ENCODE results near the gene TULP4.

TULP4 gene

GRCh38 chr6:158314737-158315136 lies 2.5 kb downstream of the TULP4 start:
- Histone ChIP-seq H3K4me3 (ENCODE audit: insufficient read length, low read depth) (no peak overlapping the region), H3K9ac (ENCODE audit: insufficient read length, low read depth) (no peak overlapping the region), H3K9me3 (ENCODE audit: insufficient read depth, low read length) (no peaks in the 10 kb centered on the region), H3K27me3 (ENCODE audit: insufficient read depth, insufficient read length) (no peaks in the 10 kb centered on the region), H3K36me3 (ENCODE audit: insufficient read depth, insufficient read length, low read length) (peaks cover 37% of the 10 kb centered on the region), H3K4me1 (ENCODE audit: insufficient read depth, insufficient read length) (no peaks in the 10 kb centered on the region)
- TF ChIP-seq YY1 (IDR thresholded peaks at IDR 0.05; ENCODE audit: insufficient read depth, insufficient read length) (no peak), SUZ12 (IDR thresholded peaks at IDR 0.05; ENCODE audit: extremely low read depth, insufficient read depth, insufficient read length) (no peak)
- DNase-seq (ENCODE audit: low read depth, low spot score), result no peak

- TF ChIP-seq YY1 (IDR thresholded peaks at IDR 0.05; ENCODE audit: insufficient read depth, insufficient read length) (no peak), SUZ12 (IDR thresholded peaks at IDR 0.05; ENCODE audit: extremely low read depth, insufficient read depth, insufficient read length) (no peak), ZNF274 (IDR thresholded peaks at IDR 0.05; ENCODE audit: low read depth, low read length) (no peak)
- DNase-seq (ENCODE audit: low read depth, low spot score), result no peak
- H3K36me3 ChIP-seq (ENCODE audit: insufficient read depth, insufficient read length, low read length), result peaks cover 37% of the 10 kb centered on the region
Observed at GRCh38 chr6:158316022-158316421, 3.8 kb downstream of the TULP4 start.

GRCh38 chr6:158321960-158322359 lies 9.7 kb downstream of the TULP4 start:
- H3K4me3 ChIP-seq (ENCODE audit: insufficient read length, low read depth), result no peak overlapping the region
- no peaks in the 10 kb centered on the region for H3K9me3 ChIP-seq (ENCODE audit: insufficient read depth, low read length)
- DNase-seq (ENCODE audit: low read depth, low spot score), result no peak
- H3K9ac ChIP-seq (ENCODE audit: insufficient read length, low read depth), result no peak overlapping the region
- no peaks in the 10 kb centered on the region for H3K4me1 ChIP-seq (ENCODE audit: insufficient read depth, insufficient read length)
- no peaks in the 10 kb centered on the region for H3K36me3 ChIP-seq (ENCODE audit: insufficient read depth, insufficient read length, low read length)
- no peak for TF ChIP-seq SUZ12 (IDR thresholded peaks at IDR 0.05; ENCODE audit: extremely low read depth, insufficient read depth, insufficient read length)
- H3K27me3 ChIP-seq (ENCODE audit: insufficient read depth, insufficient read length), result no peaks in the 10 kb centered on the region

More at GRCh38 chr6:158316022-158316421, 3.8 kb downstream of the TULP4 start:
- Histone ChIP-seq H3K4me1 (ENCODE audit: insufficient read depth, insufficient read length) (no peaks in the 10 kb centered on the region), H3K27me3 (ENCODE audit: insufficient read depth, insufficient read length) (no peaks in the 10 kb centered on the region), H3K9ac (ENCODE audit: insufficient read length, low read depth) (no peak overlapping the region), H3K4me3 (ENCODE audit: insufficient read length, low read depth) (no peak overlapping the region), H3K9me3 (ENCODE audit: insufficient read depth, low read length) (no peaks in the 10 kb centered on the region)

- Histone ChIP-seq H3K27me3 (ENCODE audit: insufficient read depth, insufficient read length) (no peaks in the 10 kb centered on the region), H3K4me3 (ENCODE audit: insufficient read length, low read depth) (no peak overlapping the region), H3K9ac (ENCODE audit: insufficient read length, low read depth) (no peak overlapping the region), H3K9me3 (ENCODE audit: insufficient read depth, low read length) (no peaks in the 10 kb centered on the region), H3K4me1 (ENCODE audit: insufficient read depth, insufficient read length) (no peaks in the 10 kb centered on the region), H3K36me3 (ENCODE audit: insufficient read depth, insufficient read length, low read length) (no peaks in the 10 kb centered on the region)
- DNase-seq (ENCODE audit: low read depth, low spot score), result no peak
- TF ChIP-seq ZNF274 (IDR thresholded peaks at IDR 0.05; ENCODE audit: low read depth, low read length), result no peak
- TF ChIP-seq YY1 (IDR thresholded peaks at IDR 0.05; ENCODE audit: insufficient read depth, insufficient read length), result no peak
- no peak for TF ChIP-seq SUZ12 (IDR thresholded peaks at IDR 0.05; ENCODE audit: extremely low read depth, insufficient read depth, insufficient read length)
Observed at GRCh38 chr6:158322400-158322723, 10.1 kb downstream of the TULP4 start.

- H3K9me3 ChIP-seq (ENCODE audit: insufficient read depth, low read length), result no peaks in the 10 kb centered on the region
- no peak overlapping the region for H3K9ac ChIP-seq (ENCODE audit: insufficient read length, low read depth)
- H3K36me3 ChIP-seq (ENCODE audit: insufficient read depth, insufficient read length, low read length), result no peaks in the 10 kb centered on the region
- no peaks in the 10 kb centered on the region for H3K27me3 ChIP-seq (ENCODE audit: insufficient read depth, insufficient read length)
- no peak overlapping the region for H3K4me3 ChIP-seq (ENCODE audit: insufficient read length, low read depth)
- no peaks in the 10 kb centered on the region for H3K4me1 ChIP-seq (ENCODE audit: insufficient read depth, insufficient read length)
- TF ChIP-seq YY1 (IDR thresholded peaks at IDR 0.05; ENCODE audit: insufficient read depth, insufficient read length) (no peak), SUZ12 (IDR thresholded peaks at IDR 0.05; ENCODE audit: extremely low read depth, insufficient read depth, insufficient read length) (no peak), ZNF274 (IDR thresholded peaks at IDR 0.05; ENCODE audit: low read depth, low read length) (no peak)
- no peak for DNase-seq (ENCODE audit: low read depth, low spot score)
Observed at GRCh38 chr6:158322724-158323560, 10.7 kb downstream of the TULP4 start.

- Histone ChIP-seq H3K27me3 (ENCODE audit: insufficient read depth, insufficient read length) (no peaks in the 10 kb centered on the region), H3K9me3 (ENCODE audit: insufficient read depth, low read length) (no peaks in the 10 kb centered on the region), H3K9ac (ENCODE audit: insufficient read length, low read depth) (no peak overlapping the region), H3K36me3 (ENCODE audit: insufficient read depth, insufficient read length, low read length) (no peaks in the 10 kb centered on the region), H3K4me3 (ENCODE audit: insufficient read length, low read depth) (no peak overlapping the region), H3K4me1 (ENCODE audit: insufficient read depth, insufficient read length) (no peaks in the 10 kb centered on the region)
- TF ChIP-seq ZNF274 (IDR thresholded peaks at IDR 0.05; ENCODE audit: low read depth, low read length) (no peak), YY1 (IDR thresholded peaks at IDR 0.05; ENCODE audit: insufficient read depth, insufficient read length) (no peak), SUZ12 (IDR thresholded peaks at IDR 0.05; ENCODE audit: extremely low read depth, insufficient read depth, insufficient read length) (no peak)
- DNase-seq (ENCODE audit: low read depth, low spot score), result no peak
Observed at GRCh38 chr6:158323561-158323958, 11.3 kb downstream of the TULP4 start.

GRCh38 chr6:158324136-158324535 lies 11.9 kb downstream of the TULP4 start:
- H3K4me3 ChIP-seq (ENCODE audit: insufficient read length, low read depth), result no peak overlapping the region
- no peak overlapping the region for H3K9ac ChIP-seq (ENCODE audit: insufficient read length, low read depth)
- DNase-seq (ENCODE audit: low read depth, low spot score), result no peak
- H3K27me3 ChIP-seq (ENCODE audit: insufficient read depth, insufficient read length), result no peaks in the 10 kb centered on the region
- H3K36me3 ChIP-seq (ENCODE audit: insufficient read depth, insufficient read length, low read length), result no peaks in the 10 kb centered on the region
- no peaks in the 10 kb centered on the region for H3K4me1 ChIP-seq (ENCODE audit: insufficient read depth, insufficient read length)
- TF ChIP-seq YY1 (IDR thresholded peaks at IDR 0.05; ENCODE audit: insufficient read depth, insufficient read length) (no peak), SUZ12 (IDR thresholded peaks at IDR 0.05; ENCODE audit: extremely low read depth, insufficient read depth, insufficient read length) (no peak), ZNF274 (IDR thresholded peaks at IDR 0.05; ENCODE audit: low read depth, low read length) (no peak)
- H3K9me3 ChIP-seq (ENCODE audit: insufficient read depth, low read length), result no peaks in the 10 kb centered on the region

Data from NT2/D1 (cell line).